Activated gamma-delta T cell (primary cell): ENCODE measurements around the gene AMN.
"Not testable (repeated sequence)": the region's sequence is repeated elsewhere in the genome, so short reads cannot be mapped to it uniquely, and the experiment has no call there.

Source experiments
- DNase-seq: peaks from one replicate; lab custom pipeline; 2025; lab: John Stamatoyannopoulos, UW

Gene AMN

DNA sequence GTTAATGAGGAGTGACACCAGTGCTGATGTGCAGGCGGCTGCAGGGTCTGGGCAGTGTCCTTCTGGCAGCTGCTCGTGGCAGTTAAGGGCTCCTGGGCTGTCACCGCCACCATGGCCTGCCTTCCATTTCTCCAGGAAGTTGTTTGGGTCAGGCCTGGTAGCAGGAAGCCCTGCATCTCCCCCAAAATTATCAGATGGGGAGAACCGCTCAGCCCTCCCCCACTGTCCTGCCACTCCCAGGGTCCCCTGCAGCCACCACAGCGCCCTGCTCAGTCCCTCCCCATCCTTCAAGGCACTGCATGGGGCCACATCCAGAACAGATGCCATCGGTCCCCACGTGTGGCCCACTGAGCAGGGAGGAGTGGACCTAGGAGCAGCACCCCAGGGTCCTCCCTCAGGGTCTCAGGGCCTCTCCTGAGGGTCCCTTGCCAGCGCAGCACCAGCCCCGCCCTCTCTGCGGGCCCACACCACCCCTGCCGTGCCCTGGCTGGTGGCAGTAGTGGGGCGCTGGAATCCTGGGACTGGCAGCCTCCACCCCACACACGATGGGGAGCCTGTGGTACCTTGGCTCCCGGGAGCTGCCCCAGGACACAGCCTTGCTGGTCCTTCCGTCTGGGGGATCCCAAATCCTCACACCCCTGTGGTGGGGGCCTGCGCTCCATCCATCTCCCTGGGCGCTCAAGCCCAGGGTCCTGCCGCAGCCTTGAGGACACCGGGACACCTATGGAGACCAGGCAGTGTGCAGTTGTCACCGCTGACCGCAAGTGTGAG is 10.3 kb upstream of the AMN start:
- DNase-seq = no peak

DNA sequence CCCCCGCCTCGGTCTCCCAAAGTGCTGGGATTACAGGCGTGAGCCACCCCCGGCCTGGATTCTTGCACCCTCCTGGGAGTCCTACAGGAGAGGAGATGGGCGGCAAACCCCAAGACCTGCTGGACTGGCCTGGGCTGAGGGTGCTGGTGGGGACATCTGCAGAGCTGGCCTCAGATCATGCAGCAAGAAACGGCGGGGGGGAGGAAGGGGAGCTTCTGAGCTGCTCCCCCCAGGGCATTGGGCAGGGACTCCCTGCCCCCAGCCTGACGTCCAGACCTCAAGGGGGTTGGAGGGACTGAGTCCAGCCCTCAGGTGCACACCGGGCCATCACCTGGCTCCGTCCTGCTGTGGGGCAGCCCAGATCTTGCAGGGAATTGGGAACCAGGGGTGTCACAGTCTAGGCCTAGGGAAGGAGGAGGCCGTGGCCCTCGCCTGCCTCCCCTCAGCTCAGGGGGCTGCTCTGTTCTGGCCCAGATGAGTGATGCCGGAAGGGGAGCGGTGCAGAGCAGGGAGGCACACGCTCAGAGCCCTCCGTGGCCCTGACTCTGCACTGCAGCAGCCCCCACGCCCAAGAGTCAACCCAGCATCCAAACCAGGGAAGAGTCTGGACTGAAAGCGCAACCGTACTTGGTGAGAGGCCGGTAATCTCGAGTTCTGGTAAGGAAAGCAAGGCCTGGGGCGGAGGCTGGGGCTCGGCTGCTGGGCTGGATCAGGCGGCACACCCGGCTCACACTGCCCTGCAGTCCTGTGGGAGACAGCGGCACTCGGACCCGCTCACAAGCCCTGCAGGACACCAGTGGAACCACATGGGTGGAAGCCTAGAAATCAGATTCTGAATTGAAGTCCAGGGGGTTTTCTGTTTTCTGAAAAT is 8.9 kb upstream of the AMN start:
- no peak for DNase-seq

DNA sequence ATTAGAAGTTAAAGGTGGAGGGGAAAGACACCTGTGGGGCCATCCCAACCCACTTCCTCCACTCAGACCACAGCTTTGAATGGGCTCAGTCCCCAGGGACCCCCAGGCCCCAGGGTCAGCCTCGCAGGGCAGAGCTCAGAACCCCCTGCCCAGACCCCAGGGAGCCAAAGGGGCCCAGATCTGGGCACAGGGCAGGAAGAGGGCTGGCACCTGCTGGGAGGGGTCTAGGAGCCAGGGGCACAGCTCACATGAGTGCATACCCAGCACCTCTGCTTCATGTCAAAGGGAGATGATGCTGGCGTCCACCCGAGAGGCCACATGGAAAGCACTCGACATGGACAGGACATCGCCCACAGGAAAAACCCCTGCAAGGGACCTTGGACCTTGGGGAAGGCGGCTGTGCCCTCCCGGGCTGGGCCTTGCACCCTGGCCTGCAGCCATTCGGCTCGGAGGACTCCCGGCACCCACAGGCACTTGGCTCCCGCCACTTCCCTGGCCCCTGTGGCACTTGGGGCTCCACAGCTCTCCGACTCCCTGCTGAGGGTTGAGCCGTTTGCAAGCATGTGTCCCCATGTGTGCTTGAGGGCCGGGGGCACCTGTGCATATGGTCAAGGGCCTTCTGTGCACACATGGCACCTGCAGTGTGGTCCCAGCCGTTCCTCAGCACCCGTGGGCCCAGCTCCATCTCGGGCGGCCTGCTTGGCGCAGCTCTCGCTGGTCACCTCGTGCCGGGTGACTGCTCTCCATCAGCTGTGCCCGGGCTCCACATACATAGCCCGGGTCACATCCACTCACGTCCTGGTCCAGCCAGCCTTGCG is 7.8 kb upstream of the AMN start:
- DNase-seq = no peak

DNA sequence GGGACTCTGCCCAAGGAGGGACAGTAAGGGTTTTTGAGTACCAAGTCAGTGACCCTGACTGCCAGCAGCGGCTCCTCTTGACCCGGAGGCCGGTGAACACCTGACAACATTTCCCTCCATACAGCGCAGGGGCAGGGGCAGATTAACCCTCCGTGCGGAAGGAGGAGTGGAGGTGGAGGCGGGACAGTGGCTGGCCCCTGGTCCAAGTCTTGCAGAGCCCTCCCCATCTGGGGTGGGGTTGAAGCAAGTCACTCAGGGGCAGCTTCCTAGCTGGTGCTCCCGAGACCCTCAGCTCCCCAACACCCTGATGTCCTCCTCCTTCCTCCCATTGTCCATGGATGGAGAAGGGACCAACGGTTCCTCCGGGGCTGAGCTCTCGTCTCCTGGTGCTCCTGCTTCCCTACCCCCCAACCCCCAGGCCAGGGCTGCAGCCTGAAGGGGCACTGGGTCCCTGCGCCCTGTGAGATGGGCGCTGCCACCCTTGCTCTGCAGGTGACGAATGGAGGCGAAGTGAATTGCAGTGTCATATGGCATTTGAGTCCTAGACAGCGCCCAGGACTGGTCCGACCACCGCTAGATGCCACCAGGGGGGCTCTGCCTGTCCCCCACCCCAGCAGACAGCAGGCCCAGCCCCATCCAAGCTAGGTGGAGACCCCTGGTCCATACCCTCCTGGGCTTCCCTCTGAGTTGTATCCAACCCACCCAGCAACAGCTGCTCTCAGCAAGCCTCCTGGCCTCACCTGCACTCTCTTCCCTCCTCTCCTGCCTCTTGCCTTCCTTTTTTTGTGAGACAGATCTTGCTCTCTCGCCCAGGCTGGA is 7.0 kb upstream of the AMN start:
- DNase-seq = no peak

DNA sequence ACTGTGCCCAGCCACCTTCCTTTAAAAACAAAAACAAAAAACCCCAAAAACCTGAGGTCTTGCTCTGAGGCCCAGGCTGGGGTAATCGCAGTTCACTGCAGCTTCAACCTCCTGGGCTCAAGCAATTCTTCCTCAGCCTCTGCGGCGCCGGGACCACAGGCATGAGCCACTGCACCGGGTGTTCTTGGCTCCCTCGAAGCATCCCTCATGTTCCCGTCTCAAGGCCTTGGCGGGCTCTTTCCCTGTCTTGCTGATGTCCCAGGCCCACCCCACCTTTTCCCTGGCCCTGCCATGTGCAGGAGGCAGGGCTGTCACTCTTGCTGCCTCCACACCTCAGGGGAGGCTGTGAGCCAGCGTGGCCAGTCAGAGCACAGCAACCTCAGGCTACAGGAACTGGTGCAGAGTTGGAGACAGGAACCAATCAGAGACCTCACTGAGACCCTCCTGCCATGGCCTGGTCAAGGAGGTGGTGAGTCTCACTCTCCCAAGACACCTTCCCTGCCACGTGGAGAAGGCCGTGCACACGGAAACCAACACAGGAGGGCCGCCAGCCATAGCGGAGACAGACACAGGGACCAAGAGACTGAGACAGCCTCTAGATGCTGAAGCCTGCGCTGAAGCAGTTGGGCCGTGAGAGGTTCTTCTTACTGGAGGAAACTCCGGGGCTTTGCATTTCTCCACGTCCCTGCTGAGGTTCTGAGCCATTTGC is 6.0 kb upstream of the AMN start:
- DNase-seq = no peak

DNA sequence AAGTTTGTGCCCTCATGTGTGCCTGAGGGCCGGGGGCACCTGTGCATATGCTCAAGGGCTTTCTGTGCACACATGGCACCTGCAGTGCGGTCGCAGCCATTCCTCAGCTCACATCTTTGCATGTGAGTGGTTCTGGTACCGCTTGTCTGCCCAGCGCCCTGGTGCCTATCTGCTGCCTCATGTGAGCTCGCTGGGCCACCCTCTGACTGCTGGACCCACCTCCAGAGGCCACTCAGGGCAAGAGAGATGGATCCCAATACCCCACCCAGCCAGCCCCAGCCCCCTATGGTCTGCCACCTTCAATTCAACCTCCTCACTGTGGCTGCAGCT is 5.4 kb upstream of the AMN start:
- DNase-seq = no peak

DNA sequence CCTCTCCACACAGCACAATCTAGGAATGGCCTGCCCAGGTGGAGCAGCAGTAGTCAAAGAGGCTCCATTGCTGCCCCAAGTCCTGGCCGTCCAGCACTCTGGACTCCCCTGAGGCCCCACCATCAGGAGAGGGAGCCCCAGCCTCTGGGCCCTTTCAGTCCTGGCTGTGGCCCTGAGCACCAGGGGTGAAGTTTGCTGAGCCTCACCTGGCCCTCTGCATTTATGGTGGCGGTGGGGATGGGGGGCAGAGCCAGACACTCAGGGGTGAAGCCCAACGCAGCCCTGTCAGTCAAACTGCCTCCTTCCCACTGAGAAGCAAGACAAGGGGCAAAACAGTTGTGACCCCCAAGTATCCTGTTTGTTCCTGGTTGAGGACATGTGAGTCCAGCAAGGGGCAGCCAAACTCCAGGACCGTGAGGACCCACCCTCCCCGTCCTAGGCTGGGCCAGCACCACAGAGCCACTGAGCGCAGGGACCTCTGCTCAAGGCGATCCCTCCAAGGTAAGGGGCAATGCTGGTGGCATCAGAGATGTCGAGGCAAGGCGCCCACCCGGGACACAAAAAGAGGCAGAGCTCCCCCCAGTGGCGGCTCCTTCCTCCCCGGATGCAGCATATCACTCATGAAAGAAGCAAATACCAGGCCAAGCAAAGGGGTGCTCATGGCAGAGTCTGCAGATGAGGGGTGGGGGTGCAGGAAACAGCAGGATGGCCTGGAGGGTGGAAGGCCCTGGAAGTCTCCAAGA is 4.8 kb upstream of the AMN start:
- no peak for DNase-seq

DNA sequence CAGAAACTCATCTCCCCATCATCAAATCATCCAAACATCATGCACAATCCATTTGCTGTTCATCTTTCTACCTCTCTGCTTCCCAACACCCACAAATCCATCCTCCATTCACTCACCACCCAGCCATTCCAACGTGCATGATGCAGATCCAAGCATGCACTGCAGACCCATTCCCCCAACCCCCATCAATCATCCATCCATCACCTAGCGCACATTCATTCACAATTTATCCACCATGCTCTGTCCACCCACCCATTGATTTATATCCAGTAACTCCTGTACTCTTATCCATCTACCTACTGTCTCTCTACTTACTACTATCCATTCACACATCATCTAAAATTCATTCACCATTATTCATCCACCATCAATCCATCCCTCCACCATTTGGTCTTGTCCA is 4.0 kb upstream of the AMN start:
- no peak for DNase-seq

DNA sequence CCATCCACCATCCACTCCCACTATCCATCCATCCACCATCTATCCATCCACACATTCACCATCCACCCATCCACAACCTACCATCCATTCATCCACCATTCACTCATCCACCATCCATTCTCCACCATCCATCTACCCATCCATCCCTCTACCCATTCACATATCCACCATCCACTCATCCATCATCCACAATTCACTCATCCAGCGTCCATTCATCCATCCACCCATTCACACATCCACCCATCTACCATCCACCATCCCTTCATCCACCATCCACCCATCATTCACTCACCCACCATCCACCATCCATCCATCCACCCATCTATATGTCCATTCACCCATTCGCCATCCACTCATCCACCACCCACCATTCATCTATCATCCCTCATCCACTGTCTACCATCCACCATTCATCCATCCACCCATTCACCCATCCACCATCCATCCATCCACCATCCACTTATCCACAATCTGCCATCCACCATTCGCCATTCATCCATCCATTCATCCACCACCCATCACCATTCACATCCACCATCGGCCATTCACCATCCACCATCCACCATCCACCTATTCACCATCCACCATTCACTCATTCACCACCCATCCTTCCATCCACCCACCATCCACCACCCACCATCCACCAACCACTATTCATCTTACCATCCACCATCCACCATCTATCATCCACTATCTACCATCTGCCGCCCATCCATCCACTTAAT is 2.0 kb upstream of the AMN start:
- DNase-seq = no peak

DNA sequence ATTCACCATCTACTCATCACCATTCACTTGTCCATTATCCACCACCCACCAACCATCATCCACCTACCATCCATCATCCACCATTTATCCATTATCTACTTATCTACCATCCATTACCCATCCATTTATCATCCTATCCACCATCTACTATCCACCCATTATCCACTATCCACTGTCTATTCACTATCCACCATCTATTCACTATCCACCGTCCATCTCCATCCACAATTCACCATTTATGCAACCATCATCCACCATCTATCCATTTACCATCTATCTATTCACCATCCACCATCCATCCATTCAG is 1.5 kb upstream of the AMN start:
- DNase-seq = no peak

DNA sequence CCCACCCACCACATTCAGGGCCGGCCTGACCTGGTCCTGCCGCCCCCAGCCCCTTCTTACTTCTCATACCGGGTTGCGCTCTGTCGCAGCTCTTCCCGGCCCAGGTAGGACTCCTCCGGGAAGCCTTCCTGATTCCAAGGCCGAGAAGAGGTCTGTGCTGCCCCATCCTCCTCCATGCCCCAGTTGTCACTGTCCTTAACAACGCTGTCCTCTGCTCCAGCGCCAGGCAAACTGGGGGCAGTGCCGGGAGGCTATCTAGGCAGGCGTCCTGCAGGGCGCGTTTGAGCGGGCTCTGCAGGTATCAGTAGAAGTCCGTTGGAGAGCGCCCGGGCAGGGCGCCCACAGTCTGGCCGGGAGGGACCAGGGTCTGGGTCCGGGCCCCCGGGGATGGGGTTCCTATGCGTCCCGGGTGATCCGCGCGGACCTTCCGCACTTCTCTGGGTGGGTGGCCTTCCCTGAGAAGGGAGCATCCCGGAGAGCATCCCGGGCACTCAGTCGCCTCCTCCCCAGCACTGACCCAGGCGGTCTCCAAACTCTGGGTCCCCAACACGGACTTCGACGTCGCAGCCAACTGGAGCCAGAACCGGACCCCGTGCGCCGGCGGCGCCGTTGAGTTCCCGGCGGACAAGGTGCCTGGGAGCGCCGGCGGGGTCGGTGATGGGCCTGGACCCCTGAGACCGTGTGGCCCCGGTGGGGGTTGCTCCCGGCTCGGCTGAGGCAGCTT is 900 bp downstream of the AMN start:
- DNase-seq = no peak

DNA sequence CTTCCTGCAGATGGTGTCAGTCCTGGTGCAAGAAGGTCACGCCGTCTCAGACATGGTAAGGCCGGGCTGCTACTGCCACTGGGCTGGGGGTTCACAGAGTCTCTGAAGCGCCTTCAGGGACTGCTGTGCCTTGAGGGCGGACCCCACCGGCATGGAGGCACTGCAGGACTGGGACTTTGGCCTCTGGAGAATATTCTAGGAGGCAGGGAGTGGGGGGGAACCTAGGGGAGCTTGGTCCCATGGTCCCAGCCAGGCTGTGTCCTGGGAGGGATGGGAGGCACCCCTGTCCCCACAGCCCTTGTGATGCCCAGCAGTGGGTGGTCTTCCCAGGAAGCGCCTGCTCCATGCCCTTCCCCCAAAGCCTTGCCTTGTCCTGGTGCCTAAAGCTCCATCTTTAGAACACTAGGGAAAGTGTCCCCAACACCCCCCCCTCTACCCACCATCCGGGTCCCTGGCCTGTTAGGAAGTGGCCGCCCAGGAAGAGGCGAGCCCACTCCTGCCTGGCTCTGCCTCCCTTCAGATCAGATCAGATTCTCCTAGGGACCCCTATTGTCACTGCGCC is 1.5 kb downstream of the AMN start:
- DNase-seq = no peak

DNA sequence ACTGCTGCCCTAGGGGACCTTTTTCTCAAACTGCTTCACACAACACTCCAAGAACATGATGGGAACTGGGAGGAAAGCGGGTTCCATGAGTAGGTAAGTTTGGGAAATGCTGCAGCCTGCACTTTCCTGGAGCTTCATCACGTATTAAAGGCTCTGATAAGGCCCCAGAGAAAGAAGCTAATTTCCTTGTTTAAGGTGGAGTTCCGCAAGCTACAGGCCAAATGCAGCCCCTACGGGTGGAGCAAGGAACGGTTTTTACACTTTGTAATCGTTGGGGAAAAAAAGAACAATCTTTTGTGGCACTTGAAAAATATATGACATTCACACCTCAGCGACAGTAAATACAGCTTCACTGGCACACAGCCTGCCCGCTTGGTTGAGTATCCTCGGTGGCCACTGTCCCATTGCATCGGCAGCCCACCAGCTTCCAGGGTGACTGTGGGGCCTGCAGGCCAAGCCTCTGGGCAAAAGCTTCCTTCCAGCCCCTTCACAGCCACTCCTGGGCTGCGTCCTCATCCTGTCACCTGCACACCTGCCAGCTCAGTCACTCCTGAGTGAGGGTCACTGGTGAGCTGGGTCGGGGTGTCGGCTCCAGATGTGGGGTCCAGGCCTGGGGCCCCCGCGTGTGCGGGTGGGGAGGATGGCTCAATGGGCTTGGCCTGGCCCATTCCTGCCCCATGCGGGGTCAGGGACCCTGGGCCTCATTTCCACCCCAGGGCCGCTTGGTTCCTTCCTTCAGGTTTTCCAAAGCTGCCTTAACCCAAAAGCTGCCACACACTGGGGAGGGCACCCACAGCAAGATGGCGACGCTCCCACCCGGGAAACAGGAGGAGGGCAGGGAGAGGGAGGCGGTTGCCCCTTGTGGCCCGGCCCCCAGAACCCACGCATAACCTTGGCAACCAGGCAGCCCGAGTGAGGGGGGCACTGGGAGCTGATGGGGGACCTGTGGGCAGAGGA is 2.4 kb downstream of the AMN start:
- DNase-seq = no peak

DNA sequence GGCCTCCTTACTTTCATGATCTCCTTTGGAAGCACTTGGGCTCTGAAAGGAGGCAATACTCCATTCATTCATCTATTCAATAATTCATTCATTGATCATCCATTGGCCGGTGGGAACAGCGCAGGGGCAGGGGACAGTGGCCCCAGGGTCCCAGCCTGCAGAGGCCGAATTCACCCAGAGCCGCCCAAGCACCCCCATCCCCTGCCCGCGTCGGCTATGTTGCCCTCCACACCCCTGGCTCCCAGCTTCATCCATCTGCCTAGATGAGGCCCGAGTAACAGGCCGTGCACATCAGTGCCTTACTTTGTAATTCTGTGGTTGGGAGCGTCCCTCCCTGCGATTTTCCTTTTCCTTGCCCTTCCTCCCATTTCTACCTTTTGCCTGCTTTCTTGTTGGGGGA is 3.2 kb downstream of the AMN start:
- DNase-seq = no peak

DNA sequence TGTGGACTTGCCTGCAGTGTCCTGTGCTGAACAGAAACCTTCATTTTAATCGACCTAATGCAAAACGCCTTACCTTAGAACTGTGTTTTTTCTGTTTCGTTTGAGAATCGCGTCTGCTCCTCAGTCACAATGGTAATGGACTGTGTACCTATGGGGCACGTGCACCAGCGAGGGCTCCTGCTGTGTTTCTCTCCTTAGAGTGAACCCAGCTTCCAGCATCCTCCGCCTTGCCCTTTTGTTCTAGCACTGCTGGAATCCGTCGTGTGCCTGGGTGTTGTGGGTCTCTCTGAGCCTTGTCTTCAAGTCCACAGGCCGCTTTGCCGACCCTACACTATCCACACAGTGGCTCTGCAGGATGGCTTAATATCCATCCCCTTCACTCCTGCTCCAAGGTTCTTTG is 3.6 kb downstream of the AMN start:
- DNase-seq = no peak

DNA sequence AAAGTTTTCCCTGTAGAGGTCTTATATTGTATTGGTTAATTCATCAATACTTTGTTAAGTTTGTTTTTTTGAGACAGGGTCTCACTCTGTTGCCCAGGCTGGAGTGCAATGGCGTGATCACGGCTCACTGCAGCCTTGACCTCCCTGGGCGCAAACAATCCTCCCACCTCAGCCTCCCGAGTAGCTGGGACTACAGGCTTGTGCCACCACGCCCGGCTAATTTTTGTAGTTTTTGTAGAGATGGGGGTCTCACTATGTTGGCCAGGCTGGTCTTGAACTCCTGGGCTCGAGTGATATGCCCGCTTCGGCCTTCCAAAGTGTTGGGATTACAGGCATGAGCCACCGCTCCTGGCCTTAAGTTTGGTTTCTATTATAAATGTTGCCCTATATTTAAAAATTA is 4.4 kb downstream of the AMN start:
- DNase-seq = not testable (repeated sequence)

DNA sequence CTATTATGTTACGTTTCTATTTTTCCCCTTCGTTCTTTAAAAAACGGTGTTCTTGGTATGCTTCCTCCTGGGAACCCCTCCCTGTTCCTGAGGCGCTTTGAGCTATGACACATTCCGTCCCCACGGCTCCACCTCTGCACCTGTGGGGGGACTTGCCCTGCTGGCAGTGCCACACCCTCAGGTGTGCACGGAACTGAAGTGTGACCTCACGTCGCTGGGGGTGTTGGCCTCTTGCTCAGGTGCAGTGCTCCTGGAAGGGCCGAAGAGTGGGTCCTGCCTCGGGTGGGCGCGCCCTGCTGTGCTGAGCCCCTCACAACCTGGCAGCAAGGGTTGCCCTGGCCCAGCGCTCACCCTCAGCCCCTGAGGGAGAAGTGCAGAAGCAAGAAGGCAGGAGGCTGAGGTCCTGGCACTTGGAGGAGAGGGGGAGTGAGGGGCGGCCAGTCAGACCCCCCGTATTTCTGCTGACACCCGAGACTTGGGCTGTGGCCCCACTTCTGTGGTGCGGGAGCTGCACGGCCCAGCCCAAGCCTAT is 4.9 kb downstream of the AMN start:
- DNase-seq = no peak
